Left hindlimb (tissue), 1 donor: ENCODE measurements around the gene GBA2.
A peak's percentile ranks its signal among the peaks of the same experiment; 100 is the strongest.

ENCODE experiments used
- DNase-seq: peaks from one replicate; pipeline ENCODE4 v3.0.0-alpha.2; 2018

Gene GBA2

DNA sequence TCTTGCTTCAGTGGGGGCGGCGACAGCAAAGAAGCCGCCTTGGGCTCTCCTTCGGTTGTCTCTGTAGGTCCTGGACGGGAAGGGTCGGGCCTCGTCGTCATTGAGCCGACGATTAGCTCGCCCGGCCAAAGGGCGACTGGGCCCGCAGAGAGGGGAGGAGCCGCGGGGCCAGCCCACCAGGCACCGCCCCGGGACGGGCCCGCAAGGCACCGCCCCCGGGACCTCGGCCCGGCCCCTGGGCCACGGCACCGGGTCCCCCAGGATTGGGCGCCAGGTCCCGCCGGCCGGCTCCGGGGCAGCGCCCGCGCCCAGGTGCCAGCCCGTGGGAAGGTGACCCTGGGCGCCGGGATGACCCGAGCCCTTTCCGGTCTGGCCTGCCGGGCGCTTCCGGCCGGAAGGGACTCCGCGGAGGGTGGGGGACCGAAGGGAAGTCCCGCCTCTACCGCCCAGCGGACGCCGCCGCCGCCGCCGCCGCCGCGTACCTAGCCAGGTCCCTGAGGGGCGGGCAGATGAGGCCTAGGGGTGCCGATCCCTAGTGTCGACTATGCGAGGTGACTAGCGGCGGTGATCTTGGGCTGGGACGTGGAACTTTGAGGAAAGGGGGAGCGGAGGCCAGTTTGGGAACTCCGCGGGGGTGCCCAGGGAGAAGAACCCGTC lies at the start of gene GBA2, which contains the start of gene RGP1:
Gene GBA2 (minus strand): TSS at position 371 of the 657 bp plus-strand sequence. CDS start 524 bp downstream, outside the sequence.
Gene RGP1 (plus strand): TSS at position 430 of the 657 bp plus-strand sequence. CDS start 469 bp downstream, outside the sequence.
- peak; percentile 85 for DNase-seq

DNA sequence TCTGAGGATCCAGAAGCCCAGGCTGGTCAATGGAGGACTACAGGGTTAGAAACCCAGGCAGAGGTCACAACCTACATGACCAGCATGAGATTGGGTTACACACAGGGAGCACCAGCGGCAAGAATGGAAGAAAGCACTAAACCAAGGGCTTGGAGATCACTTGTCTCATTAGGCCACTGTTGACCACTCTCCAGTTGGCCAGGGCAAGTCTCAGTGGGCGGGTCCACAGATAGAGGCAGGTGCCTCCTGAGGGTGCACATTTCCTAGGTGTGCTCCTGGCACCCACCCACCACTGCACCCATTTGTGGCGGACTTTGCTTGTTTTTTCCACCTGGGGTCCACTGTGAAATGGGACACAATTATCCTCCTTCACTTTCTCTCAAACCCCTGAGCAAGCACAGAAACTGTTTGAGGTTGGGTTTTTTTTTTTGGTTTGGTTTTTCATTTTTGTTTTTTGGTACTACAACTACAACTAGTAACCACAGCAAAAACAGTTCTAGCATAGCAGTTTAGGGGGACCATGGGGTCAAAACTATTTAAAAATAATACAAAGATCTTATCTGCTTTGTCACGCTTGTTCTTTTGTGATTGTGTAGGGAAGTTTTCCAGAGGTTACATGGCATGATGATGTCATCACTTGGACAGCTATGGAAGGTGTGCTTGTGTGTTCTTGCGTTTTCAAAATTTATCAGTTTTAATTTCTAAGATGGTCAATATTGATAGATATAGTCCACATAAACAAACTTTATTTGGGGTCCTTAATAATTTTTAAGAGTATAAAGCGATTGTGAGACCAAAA lies 48.5 kb upstream of the GBA2 start:
- no peak for DNase-seq

DNA sequence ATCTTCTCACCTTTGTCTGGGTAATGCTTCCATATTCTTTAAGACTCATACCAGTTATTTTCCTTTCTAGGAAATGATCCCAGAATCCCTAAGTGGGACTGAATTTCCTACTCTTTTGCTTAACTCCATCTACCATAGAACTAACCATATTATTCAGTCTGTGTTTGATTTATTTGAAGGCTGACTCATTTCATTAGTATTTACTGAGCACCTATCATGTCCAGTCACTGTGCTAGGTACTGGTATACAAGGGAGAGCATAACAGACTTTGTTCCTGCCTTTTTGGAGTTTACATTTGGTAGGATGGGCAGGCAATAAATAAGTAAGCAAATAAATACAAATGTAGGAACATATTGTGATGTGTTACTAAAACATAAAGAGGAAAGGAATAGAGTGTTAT lies 46.7 kb upstream of the GBA2 start:
- no peak for DNase-seq

DNA sequence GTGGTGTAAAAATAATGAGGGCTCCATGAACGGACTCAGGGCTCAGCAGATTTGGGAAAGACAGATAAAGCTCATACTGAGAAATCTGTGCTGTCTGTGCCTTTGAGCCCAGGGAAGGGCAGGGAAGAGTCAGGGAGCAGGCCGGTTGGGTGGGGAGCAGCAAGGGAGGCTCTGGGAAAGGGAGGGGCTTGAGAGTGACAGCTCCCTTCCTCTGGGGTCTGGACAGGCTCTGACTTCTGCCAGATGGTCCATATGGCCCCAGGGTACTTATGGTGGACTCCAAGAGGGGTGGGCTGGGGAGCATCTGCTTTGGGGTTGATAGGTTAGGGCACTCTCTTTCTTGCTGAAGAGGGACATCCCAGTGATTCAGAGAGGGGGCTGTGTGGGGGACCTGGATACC lies 44.4 kb upstream of the GBA2 start:
- no peak for DNase-seq

DNA sequence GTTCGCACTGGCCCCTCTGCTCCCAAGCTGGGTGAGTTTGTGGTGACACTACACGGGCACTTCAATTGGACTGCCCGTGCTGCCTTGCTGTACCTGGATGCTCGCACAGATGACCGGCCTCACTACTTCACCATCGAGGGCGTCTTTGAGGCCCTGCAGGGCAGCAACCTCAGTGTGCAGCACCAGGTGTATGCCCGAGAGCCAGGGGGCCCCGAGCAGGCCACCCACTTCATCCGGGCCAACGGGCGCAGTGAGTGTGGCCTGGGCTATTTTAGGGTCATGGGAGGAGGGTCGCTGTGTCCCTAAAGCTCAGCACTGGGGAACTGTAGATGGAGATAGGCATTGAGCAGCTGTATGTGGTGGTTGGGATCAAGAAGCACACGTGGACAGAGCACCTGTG lies 43.8 kb upstream of the GBA2 start:
- no peak for DNase-seq

- DNase-seq, result no peak
Measured at GRCh38 chr9:35792024-35792813, 43.2 kb upstream of the GBA2 start.

DNA sequence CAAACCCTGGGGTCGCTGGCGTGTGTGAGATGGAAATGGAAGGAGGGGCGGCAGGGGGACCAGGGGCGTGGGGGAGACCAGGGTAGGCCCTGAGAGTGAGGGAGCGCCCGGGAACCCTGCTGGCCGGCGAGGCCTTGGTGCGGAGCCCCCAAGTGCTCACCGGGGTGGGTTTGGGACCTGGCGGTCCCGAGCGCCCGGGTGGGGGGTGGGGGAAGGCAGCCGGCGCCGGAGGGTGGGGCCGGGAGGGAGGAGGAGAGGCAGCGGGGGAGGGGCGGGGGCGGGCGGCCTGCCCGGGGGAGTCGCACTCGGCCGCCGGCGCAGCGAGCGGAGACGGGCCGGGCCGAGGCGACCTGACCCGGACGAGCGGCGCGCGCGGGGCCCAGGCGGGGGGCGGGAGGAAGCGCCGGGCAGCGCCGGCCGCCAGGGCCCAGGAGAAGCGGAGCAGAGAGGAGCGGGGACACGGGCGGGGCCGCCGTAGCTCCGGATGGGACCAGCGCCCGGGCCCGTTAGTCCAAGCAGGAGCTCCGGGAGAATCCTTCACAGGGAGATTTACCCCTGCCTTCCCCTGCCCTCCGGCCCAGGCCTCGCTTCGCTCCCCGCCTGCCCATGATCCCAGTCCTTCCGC lies 42.4 kb upstream of the GBA2 start, which contains the start of gene NPR2:
Gene NPR2 (plus strand): TSS at position 295 of the 625 bp plus-strand sequence. CDS start 818 bp downstream, outside the sequence.
- DNase-seq, result peak; percentile 75

DNA sequence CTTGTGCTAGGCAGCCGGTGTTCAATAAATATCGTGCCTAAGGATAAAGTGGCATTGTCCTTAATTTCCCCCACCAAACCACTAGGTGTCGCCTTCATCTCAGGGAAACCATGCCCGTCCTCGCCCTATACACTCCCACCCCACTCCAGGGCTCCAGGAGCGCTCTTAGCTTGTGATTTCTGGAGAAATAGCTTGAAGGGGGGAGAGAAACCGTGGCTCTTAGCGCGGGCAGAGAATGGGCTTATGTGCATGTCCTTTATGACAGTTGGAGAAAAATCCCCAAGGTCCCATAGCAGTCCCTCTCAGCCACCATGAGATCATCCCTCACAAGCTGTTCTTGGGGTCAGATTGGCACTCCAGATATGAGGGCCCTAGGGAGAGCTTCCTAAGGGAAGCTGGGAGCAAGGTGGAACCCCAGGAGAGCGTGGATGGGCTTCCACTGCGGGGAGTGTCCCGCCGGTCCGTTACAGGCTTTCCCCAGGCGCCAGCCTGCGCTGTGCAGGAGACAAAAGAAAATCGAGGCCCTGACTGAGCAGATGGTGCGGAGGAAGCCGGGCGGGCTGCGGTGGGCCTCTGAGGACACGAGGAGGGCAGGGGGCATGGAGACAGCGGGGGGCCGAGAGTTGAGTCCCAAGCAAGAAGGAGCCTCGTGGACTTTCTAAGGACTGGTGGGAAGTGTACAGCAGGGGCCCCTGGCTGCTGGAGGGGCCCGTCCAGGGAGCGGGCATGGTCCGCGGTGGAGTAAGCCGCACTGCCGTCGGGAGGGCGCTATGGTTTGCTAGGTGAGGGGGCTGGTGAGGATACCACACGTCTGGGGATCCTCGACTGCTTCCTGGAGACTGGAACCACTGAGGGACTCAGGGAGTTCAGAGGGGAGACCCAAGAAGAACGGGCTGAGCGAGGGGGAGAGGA lies 41.6 kb upstream of the GBA2 start:
- peak; percentile 82 for DNase-seq

DNA sequence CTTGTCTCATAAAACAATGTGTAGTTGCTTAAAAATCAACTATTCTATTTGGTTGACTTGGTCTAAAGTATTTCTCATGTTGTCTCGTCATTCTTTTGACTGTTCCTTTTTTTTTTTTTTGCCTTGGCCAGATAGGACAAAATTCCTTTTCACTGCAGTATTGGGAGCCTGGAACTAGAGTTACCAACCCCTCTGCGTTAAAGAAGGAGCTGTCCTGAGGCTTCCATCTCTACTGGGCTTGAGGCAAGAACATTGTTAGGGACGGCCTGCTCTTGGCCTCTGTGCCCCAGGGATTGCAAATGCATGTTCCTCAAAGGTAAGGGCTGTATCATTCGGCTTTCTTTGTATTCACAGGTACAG lies 41.0 kb upstream of the GBA2 start:
- no peak for DNase-seq

DNA sequence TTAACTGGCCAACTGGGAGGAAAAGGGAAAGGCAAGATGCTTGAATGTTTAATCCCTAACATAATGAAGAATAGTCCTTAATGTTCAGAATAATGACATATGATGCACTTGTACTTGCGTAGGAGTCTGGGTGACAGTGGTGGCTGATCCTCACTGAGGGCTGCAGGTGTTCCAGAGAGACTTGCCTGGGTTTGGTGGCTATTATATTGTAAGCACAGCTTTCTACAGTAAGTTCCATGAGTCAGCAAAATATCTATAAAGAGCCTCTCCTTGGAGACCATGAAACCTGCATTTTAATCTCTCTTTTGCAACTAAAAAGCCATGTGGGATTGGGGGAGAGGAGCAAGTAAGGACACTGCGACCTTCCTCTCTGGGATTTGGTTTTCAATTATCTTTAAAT lies 40.5 kb upstream of the GBA2 start:
- no peak for DNase-seq

GRCh38 chr9:35783418-35783817 lies 34.4 kb upstream of the GBA2 start:
- DNase-seq, result no peak

- DNase-seq, result no peak
Measured at GRCh38 chr9:35781066-35781465, 32.0 kb upstream of the GBA2 start.

- DNase-seq, result no peak
Measured at GRCh38 chr9:35778496-35778895, 29.5 kb upstream of the GBA2 start.

DNA sequence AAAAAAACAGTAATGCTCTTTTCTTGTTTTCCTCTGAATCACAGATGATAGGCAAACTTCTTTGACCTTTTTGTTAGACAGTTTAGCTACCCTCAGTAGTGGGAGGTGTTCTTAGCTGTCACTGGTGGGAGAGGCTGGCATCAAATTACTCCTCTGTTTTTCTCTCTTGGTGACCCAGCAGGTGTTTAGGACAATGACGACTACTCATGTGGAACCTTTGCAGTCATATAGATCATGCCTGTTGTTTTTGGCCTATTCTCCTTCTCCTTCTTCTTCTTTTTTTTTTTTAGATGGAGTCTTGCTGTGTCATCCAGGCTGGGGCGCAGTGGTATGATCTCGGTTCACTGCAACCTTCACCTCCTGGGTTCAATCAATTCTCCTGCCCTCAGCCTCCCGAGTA lies 27.0 kb upstream of the GBA2 start:
- DNase-seq, result no peak

DNA sequence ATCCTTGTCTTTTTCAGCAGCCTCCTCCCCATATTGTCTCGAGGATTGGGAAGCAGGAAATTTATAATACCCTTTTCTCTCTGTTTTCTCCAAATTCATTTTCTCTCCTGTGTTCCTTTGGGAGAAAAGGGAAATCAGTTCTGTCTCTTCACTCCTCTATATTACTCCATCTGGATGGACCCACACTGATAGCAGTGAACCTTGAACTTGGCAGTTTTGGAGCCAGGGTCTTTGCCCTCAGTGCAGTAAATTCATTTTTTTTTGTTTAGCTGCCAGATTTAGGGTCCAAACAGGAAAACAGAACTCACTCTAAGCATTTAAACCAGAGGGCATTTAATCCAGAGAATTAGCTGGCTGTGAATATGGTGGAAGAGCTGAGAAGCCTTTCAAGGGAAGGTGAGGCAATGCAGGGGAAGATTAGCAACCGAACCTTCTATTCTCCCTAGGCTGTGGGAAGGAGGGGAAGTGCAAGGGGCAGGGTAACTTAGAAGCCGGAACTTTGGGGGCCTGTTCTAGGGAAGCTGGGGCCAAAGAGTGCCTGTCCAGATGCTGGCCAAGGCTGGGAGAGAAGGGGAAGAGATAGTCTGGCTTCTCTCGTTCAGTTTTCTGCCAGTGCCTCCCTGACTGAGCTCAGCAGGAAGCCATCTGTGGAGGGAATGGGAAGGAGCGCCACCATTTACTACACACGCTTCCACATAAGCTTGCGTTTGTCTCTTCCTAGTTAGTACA lies 26.0 kb upstream of the GBA2 start:
- no peak for DNase-seq

- no peak for DNase-seq
Measured at GRCh38 chr9:35771943-35772342, 22.9 kb upstream of the GBA2 start.

GRCh38 chr9:35771534-35771933 lies 22.5 kb upstream of the GBA2 start:
- no peak for DNase-seq

- DNase-seq, result no peak
Measured at GRCh38 chr9:35771075-35771433, 22.0 kb upstream of the GBA2 start.

GRCh38 chr9:35769763-35770162 lies 20.7 kb upstream of the GBA2 start:
- DNase-seq, result no peak

- DNase-seq, result no peak
Measured at GRCh38 chr9:35767458-35767857, 18.4 kb upstream of the GBA2 start.

DNA sequence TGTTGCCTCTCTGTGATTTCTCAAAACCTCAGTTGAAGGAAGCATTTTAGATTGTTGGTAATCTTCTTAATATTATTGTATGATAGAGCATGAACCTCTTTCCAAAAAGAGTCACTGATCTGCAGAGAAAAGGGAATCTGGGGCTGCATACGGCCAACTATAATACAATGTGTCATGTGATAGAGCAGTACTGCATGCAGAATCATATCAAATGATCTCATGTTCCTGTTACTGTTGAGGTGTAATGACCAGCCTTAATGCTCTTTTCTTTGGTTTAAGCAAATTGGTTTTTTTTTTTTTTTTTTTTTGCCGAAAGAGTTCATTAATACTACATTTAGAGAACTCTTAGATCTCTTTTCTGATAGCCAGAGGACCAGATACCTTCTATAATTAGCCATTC lies 18.0 kb upstream of the GBA2 start:
- no peak for DNase-seq
